Choroid plexus epithelial cell (primary cell): ENCODE measurements around the gene PARVB.

ENCODE experiments used
- DNase-seq: peaks from one replicate; pipeline ENCODE4 v3.0.0-alpha.2; 2010; ENCODE audit warnings: low read depth
- H3K4me3 ChIP-seq: 2 replicates; pipeline ENCODE4 v1.5.1; 2011; ENCODE audit warnings: low read depth, mild to moderate bottlenecking, control low read depth, low read length, moderate library complexity
- CTCF ChIP-seq: conservative IDR thresholded peaks from 2 replicates; pipeline ENCODE4 v1.5.1; 2011; ENCODE audit warnings: low read depth, mild to moderate bottlenecking, control low read depth, inconsistent platforms, low read length, moderate library complexity

PARVB gene

DNA sequence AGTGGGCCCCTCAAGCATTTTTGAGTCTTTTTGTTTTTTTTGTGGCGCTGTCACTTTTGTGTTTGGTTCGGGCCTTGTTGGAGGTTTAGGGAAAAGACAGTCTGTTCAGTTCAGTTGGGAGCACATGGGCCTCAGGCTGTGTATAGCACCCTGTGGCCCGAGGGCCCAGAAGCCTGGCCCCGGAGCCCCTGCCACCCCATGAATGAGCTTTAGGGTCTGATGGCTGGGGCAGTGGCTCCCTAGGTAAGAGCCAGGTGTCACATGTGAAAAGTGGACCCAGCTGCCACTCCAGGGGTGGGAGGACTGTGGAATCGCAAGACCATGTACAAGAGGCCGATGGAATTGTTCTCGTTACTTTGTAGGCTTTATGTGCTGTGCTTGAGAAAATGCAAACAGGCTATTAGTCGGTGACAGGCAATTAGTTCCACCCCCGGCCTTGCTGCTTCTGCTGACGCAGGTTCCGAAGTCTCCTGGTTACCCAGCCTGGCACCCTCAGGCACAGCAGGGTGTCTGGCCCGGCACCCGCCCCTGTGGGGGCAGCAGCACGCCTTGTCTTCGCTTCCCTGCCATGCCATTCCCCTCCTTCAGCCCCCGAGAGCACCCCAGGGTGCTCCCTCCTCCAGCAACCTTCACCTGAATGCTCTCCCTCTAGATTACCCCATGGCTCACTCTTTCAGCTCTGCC, 118.5 kb downstream of the PARVB start:
- no peak for TF ChIP-seq CTCF
- no peak overlapping the region for H3K4me3 ChIP-seq
- no peak for DNase-seq

GRCh38 chr22:44143105-44143474, 119.0 kb downstream of the PARVB start:
- H3K4me3 ChIP-seq, result no peak overlapping the region
- DNase-seq, result no peak
- TF ChIP-seq CTCF, result no peak

- TF ChIP-seq CTCF, result no peak
- no peak overlapping the region for H3K4me3 ChIP-seq
- no peak for DNase-seq
Measured at GRCh38 chr22:44143579-44143978, 119.5 kb downstream of the PARVB start.

DNA sequence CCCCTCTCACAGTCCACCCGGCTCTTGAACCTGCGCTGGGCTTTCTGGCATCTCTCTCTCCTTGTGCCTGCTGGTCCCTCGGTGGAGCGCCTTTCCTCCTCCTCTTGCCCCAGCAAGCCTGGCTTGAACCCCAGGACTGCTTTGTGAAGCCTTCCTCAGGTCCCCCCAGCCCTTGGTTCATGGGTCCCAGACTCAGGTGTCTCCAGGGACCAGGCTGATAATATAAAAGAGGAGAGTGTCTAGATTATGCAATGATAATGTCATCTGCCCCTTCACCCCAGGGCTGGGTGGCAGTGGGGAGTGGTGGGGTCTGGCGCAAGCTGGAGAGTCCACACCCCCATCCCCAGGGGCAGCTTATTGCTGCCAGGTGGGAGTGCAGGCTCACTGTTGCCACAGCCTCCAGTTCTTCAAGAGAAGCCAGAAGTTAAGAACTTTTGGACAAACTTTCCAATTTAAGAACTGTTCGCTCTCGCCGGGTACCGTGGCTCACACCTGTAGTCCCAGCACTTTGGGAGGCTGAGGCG, 120.0 kb downstream of the PARVB start:
- H3K4me3 ChIP-seq, result no peak overlapping the region
- DNase-seq, result no peak
- no peak for TF ChIP-seq CTCF

GRCh38 chr22:44145544-44145943, 121.4 kb downstream of the PARVB start:
- H3K4me3 ChIP-seq, result no peak overlapping the region
- no peak for DNase-seq
- TF ChIP-seq CTCF, result no peak

DNA sequence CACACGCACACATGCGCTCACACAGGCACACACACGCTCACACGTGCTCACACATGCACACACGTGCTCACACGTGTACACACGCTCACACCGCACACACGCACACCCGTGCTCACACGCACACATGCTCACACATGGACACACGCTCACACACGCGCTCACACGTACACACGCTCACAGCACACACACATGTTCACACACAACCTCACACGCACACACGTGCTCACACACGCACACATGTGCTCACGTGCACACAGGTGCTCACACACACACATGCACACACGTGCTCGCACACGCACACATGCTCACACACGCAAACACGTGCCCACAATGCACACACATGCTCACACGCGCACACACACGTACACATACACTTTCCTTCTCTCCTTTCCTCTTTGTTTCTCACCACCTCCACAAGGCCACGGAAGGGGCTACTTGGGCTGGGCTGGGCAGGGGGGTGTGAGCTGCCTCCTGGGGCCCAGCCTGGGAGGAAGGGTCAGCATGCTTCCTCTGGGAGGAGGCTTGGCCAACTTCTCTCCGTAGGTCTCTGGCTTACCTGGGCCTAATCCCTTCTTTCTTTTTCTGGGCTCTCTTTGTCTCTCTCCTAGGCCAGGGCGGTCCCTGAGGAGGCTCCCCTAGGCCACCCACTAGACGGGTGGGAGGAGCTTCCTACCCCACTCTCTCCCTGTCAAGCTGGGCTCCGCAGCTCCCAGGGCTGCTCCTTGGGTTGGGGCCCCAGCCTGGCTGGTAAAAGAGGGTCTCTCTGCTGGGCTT, 122.2 kb downstream of the PARVB start:
- no peak for TF ChIP-seq CTCF

More for the DNA sequence above, 122.2 kb downstream of the PARVB start:
- no peak for DNase-seq
- H3K4me3 ChIP-seq, result no peak overlapping the region
